Left lung (tissue), 14 donors: ENCODE data around the gene SOS2. TPM values are rescaled to one million over a fixed set of nuclear protein-coding genes. Genes with fewer than 3 reads are reported as not detected.

ENCODE experiments used
- ATAC-seq: fragments of 200-7000 bp; cut with Tn5 transposase; one replicate; pipeline ENCODE4 v1.9.1; 2020; ENCODE audit warnings: moderate library complexity
- DNase-seq, 4 donors: peaks; one replicate each; pipeline ENCODE4 v3.0.0-alpha.2; 2013 to 2020
- H3K27ac ChIP-seq, 2 donors: fragments of 200-600 bp; sonication (generic) in 1 of 2; one replicate each; pipeline versions ENCODE4 v1.5.0 to v1.8.0; 2020 to 2021
- H3K27me3 ChIP-seq, 2 donors: fragments of 200-600 bp; sonication (generic) in 1 of 2; one replicate each; pipeline versions ENCODE4 v1.5.0 to v1.8.0; 2020 to 2021
- H3K36me3 ChIP-seq, 2 donors: fragments of 200-600 bp; sonication (generic) in 1 of 2; one replicate each; pipeline versions ENCODE4 v1.5.0 to v1.8.0; 2020 to 2021
- H3K4me1 ChIP-seq, 2 donors: fragments of 200-600 bp; one replicate each; pipeline ENCODE4 v1.8.0; 2021
- H3K4me3 ChIP-seq, 2 donors: fragments of 200-600 bp; sonication (generic) in 1 of 2; one replicate each; pipeline versions ENCODE4 v1.5.0 to v1.8.0; 2020 to 2021; ENCODE audit warnings: mild to moderate bottlenecking in 1 of 2
- H3K9me3 ChIP-seq, 2 donors: fragments of 200-600 bp; sonication (generic) in 1 of 2; one replicate each; pipeline versions ENCODE4 v1.5.0 to v1.8.0; 2020 to 2021
- CTCF ChIP-seq, 2 donors: fragments of 200-600 bp; sonication (generic) in 1 of 2; IDR thresholded peaks; one replicate each; pipeline versions ENCODE4 v1.5.0 to v1.8.0; 2021; ENCODE audit warnings: antibody characterized with exemption in 2 of 2
- intact Hi-C, 2 donors: fragments of 100-400 bp; cut with DNase I; formaldehyde crosslinking; loops; one replicate each; pipeline versions ENCODE4 v1.11.2 to v1.14.2; 2022
- long read RNA-seq, 12 donors: library from polyadenylated mRNA in 2 of 12; unstranded in 2 of 12; transcript quantifications; one replicate each; pipeline ENCODE4 v2.0.0 and lab custom pipeline, GENCODE V29; 2019 to 2026
- polyA plus RNA-seq, 6 donors: library from polyadenylated mRNA; unstranded; fragments of 120-200 nt; gene quantifications; one replicate each; pipeline ENCODE4 v1.2.1, GENCODE V29; 2013; ENCODE audit not compliant: insufficient read length in 6 of 6
- total RNA-seq, 2 donors: library from RNA; stranded (reverse); fragmentation: NEBNext Ultra II Directional; extraction: Animal tissue kit (Norgen Biotek cat#: 25700); gene quantifications; one replicate each; pipeline ENCODE4 v1.2.1, GENCODE V29; 2021
- donor health status: DM: no; HTN: yes; CAD: no.
- donor health status: DM: no; HTN: no; CAD: no.

The SOS2 gene
- total RNA-seq (10 to 100 TPM; 27.8 to 31.4 TPM), polyA plus RNA-seq (10 to 100 TPM; 33.7 to 37.6 (median 36.8) TPM)
- long read RNA-seq, donor 1, partial matches to known transcripts: 6 of 6 reads
- long read RNA-seq, donor 1, other reads (novel, unspliced or antisense): 0 of 6 reads
- long read RNA-seq, donor 2, full-length matches to known transcripts: 2 of 2 reads
- long read RNA-seq, donor 2, partial matches to known transcripts: 0 of 2 reads
- long read RNA-seq, donor 2, other reads (novel, unspliced or antisense): 0 of 2 reads
- long read RNA-seq, donor 3, full-length matches to known transcripts: 1 of 1 reads
- long read RNA-seq, donor 3, partial matches to known transcripts: 0 of 1 reads
- long read RNA-seq, donor 3, other reads (novel, unspliced or antisense): 0 of 1 reads
- long read RNA-seq, donor 4, partial matches to known transcripts: 1 of 1 reads
- long read RNA-seq, donor 4, other reads (novel, unspliced or antisense): 0 of 1 reads
- long read RNA-seq, donor 5: 0 reads
- long read RNA-seq, donor 6, partial matches to known transcripts: 25 of 25 reads
- long read RNA-seq, donor 6, other reads (novel, unspliced or antisense): 0 of 25 reads
- long read RNA-seq, donor 7, full-length matches to known transcripts: 1 of 1 reads
- long read RNA-seq, donor 7, partial matches to known transcripts: 0 of 1 reads
- long read RNA-seq, donor 7, other reads (novel, unspliced or antisense): 0 of 1 reads
- long read RNA-seq, donor 8, full-length matches to known transcripts: 1 of 6 reads
- long read RNA-seq, donor 8, partial matches to known transcripts: 5 of 6 reads
- long read RNA-seq, donor 8, other reads (novel, unspliced or antisense): 0 of 6 reads
- long read RNA-seq, donor 9: 0 reads
- long read RNA-seq, donor 10: 0 reads
- long read RNA-seq, donor 11, full-length matches to known transcripts: 1 of 6 reads
- long read RNA-seq, donor 11, partial matches to known transcripts: 5 of 6 reads
- long read RNA-seq, donor 11, other reads (novel, unspliced or antisense): 0 of 6 reads
- long read RNA-seq, donor 12, full-length matches to known transcripts: 1 of 1 reads
- long read RNA-seq, donor 12, partial matches to known transcripts: 0 of 1 reads
- long read RNA-seq, donor 12, other reads (novel, unspliced or antisense): 0 of 1 reads

GRCh38 chr14:50231475-50232275 lies at the start of gene SOS2:
Gene SOS2 (minus strand): TSS chr14:50231578. CDS start chr14:50231283, 295 bp downstream.
- intact Hi-C loops: no loop called here

GRCh38 chr14:50272498-50272897 lies 41.1 kb upstream of the SOS2 start:
- no peaks in the 10 kb centered on the region for H3K4me1 ChIP-seq
- DNase-seq (no peak), ATAC-seq (no peak)
- no peak for TF ChIP-seq CTCF (IDR thresholded peaks at IDR 0.05)
- H3K9me3 ChIP-seq: no peaks in the 10 kb centered on the region
- H3K27me3 ChIP-seq: no peaks in the 10 kb centered on the region
- intact Hi-C loops: no loop called here
- H3K27ac ChIP-seq: no peak overlapping the region
- H3K4me3 ChIP-seq: no peak overlapping the region
- H3K36me3 ChIP-seq: no peaks in the 10 kb centered on the region

More at GRCh38 chr14:50231475-50232275, at the start of gene SOS2:
- Histone ChIP-seq H3K9me3 (no peaks in the 10 kb centered on the region), H3K27me3 (no peaks in the 10 kb centered on the region), H3K4me1 (peaks cover 13 to 35% of the 10 kb centered on the region in 2 donors), H3K27ac (peak within 1 kb of the TSS; percentile 98 to 99), H3K36me3 (no peaks in the 10 kb centered on the region), H3K4me3 (peak within 1 kb of the TSS; percentile 69 to 76)
- TF ChIP-seq CTCF (IDR thresholded peaks at IDR 0.05): no peak
- ATAC-seq (peak; percentile 97), DNase-seq (peak; percentile 90 to 98 (median 92))

- H3K27ac ChIP-seq: no peak overlapping the region
- H3K9me3 ChIP-seq: no peaks in the 10 kb centered on the region
- no peaks in the 10 kb centered on the region for H3K36me3 ChIP-seq
- intact Hi-C loops: no loop called here
- H3K4me3 ChIP-seq: no peak overlapping the region
- DNase-seq: no peak
- no peak for ATAC-seq
- no peaks in the 10 kb centered on the region for H3K4me1 ChIP-seq
- H3K27me3 ChIP-seq: no peaks in the 10 kb centered on the region
- TF ChIP-seq CTCF (IDR thresholded peaks at IDR 0.05): no peak
These were observed 39.6 kb upstream of the SOS2 start for GRCh38 chr14:50270932-50271331.

GRCh38 chr14:50265029-50265428 lies 33.7 kb upstream of the SOS2 start:
- Histone ChIP-seq H3K4me3 (no peak overlapping the region), H3K9me3 (no peaks in the 10 kb centered on the region), H3K27ac (no peak overlapping the region), H3K27me3 (no peaks in the 10 kb centered on the region), H3K4me1 (no peaks in the 10 kb centered on the region), H3K36me3 (no peaks in the 10 kb centered on the region)
- ATAC-seq (no peak), DNase-seq (no peak)
- TF ChIP-seq CTCF (IDR thresholded peaks at IDR 0.05): no peak
- intact Hi-C loops: no loop called here
